DOHH2 (cell line): ENCODE data around the gene NFIB.

Experiments
- EZH2phosphoT487 ChIP-seq: fragments of 200-600 bp; sonication (generic); IDR thresholded peaks from 2 replicates; pipeline ENCODE4 v1.6.1; 2017; ENCODE audit warnings: borderline replicate concordance, mild to moderate bottlenecking, antibody characterized with exemption, low read length, moderate library complexity, mixed read lengths
- TF ChIP-seq, protein P1 (sequence below): fragments of 200-600 bp; sonication (generic); IDR thresholded peaks from one replicate; pipeline ENCODE4 v1.5.1; 2014; ENCODE audit warnings: antibody characterized with exemption, mild to moderate bottlenecking, low read depth, low read length; ENCODE audit not compliant: poor library complexity, severe bottlenecking

DNA sequence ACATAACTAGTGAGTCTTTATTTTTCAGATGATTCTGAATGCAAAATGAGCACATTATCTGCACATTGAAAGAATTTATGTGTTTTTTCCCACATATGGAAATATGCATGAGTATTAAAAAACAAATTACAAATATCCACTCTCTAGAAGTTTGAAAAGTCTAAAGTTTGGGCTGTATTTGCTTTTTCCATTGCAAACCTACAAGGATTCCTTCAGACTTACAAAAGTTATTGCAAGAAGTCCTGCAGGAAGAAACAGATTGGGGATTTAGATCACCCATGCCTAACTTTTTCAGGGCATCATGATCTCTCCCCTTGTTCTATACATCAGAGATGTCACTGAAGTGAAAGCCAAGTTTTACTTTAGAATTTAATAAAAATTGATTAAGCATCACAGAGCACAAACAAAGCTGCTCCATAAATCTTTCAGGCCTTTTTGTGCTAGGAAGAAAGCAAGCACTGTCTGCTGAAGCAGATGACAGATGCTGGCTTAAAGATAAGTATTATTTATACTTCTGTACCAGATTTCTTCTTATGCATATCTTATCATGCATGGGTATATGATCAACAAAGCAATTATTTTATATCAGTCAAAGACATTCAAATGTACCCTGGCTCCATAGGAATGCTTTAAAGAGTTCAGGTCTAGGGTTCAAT lies 71.7 kb downstream of the NFIB start:
- TF ChIP-seq, protein P1, sequence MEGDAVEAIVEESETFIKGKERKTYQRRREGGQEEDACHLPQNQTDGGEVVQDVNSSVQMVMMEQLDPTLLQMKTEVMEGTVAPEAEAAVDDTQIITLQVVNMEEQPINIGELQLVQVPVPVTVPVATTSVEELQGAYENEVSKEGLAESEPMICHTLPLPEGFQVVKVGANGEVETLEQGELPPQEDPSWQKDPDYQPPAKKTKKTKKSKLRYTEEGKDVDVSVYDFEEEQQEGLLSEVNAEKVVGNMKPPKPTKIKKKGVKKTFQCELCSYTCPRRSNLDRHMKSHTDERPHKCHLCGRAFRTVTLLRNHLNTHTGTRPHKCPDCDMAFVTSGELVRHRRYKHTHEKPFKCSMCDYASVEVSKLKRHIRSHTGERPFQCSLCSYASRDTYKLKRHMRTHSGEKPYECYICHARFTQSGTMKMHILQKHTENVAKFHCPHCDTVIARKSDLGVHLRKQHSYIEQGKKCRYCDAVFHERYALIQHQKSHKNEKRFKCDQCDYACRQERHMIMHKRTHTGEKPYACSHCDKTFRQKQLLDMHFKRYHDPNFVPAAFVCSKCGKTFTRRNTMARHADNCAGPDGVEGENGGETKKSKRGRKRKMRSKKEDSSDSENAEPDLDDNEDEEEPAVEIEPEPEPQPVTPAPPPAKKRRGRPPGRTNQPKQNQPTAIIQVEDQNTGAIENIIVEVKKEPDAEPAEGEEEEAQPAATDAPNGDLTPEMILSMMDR = no peak
- TF ChIP-seq EZH2phosphoT487 = no peak
